VCaP (cell line): ENCODE data around the gene ADRB2.

Experiments
- H3K27ac ChIP-seq: fragments of 450-650 bp; 2 replicates; pipeline ENCODE4 v1.5.1; 2017
- TF ChIP-seq, protein P1 (sequence below): fragments of 450-650 bp; conservative IDR thresholded peaks from 2 replicates; pipeline ENCODE4 v1.5.1; 2017; ENCODE audit warnings: mild to moderate bottlenecking, moderate library complexity

Gene ADRB2

DNA sequence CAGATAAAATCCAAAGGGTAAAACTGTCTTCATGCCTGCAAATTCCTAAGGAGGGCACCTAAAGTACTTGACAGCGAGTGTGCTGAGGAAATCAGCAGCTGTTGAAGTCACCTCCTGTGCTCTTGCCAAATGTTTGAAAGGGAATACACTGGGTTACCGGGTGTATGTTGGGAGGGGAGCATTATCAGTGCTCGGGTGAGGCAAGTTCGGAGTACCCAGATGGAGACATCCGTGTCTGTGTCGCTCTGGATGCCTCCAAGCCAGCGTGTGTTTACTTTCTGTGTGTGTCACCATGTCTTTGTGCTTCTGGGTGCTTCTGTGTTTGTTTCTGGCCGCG is 727 bp upstream of the ADRB2 start:
- TF ChIP-seq, protein P1, sequence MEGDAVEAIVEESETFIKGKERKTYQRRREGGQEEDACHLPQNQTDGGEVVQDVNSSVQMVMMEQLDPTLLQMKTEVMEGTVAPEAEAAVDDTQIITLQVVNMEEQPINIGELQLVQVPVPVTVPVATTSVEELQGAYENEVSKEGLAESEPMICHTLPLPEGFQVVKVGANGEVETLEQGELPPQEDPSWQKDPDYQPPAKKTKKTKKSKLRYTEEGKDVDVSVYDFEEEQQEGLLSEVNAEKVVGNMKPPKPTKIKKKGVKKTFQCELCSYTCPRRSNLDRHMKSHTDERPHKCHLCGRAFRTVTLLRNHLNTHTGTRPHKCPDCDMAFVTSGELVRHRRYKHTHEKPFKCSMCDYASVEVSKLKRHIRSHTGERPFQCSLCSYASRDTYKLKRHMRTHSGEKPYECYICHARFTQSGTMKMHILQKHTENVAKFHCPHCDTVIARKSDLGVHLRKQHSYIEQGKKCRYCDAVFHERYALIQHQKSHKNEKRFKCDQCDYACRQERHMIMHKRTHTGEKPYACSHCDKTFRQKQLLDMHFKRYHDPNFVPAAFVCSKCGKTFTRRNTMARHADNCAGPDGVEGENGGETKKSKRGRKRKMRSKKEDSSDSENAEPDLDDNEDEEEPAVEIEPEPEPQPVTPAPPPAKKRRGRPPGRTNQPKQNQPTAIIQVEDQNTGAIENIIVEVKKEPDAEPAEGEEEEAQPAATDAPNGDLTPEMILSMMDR, result no peak

DNA sequence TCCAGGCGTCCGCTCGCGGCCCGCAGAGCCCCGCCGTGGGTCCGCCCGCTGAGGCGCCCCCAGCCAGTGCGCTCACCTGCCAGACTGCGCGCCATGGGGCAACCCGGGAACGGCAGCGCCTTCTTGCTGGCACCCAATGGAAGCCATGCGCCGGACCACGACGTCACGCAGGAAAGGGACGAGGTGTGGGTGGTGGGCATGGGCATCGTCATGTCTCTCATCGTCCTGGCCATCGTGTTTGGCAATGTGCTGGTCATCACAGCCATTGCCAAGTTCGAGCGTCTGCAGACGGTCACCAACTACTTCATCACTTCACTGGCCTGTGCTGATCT is 294 bp downstream of the ADRB2 start:
- peak overlapping the region; percentile 90 for H3K27ac ChIP-seq
- TF ChIP-seq, protein P1, result no peak

More for the DNA sequence above, 727 bp upstream of the ADRB2 start:
- H3K27ac ChIP-seq, result peak overlapping the region; percentile 90

- TF ChIP-seq, protein P1, result no peak
- H3K27ac ChIP-seq, result peak overlapping the region; percentile 90
Observed at GRCh38 chr5:148827723-148828122, 1.3 kb downstream of the ADRB2 start.

DNA sequence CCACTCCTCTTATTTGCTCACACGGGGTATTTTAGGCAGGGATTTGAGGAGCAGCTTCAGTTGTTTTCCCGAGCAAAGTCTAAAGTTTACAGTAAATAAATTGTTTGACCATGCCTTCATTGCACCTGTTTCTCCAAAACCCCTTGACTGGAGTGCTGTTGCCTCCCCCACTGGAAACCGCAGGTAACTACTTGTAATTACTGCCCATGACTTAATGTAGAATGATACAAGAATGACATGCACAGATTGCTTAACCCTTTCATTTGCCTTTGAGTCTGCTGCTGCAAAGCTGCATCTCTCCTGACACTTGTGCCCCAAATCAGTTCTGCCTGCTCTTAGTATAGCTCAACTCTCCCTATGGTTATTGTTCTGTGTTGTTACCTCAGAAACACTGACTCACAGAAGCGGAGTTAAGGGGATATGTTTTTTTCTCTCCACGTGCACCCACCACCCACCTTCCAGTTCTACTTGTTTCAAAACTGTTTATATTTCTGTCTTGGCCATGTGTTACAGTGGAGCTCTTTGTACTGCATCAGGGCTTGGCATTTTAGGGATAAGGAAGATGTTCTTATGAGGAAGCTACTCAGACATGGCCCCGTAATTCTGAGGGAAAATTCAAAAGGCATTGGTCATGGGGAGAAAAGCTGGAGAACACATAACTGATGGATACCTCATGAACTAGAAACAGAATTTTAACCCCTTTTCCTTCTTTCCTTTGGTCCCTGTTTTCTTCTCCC is 2.3 kb downstream of the ADRB2 start:
- TF ChIP-seq, protein P1, result peak; percentile 60
- H3K27ac ChIP-seq, result peak overlapping the region; percentile 90

GRCh38 chr5:148829248-148829594 is 2.8 kb downstream of the ADRB2 start:
- TF ChIP-seq, protein P1, result no peak
- peak overlapping the region; percentile 90 for H3K27ac ChIP-seq

DNA sequence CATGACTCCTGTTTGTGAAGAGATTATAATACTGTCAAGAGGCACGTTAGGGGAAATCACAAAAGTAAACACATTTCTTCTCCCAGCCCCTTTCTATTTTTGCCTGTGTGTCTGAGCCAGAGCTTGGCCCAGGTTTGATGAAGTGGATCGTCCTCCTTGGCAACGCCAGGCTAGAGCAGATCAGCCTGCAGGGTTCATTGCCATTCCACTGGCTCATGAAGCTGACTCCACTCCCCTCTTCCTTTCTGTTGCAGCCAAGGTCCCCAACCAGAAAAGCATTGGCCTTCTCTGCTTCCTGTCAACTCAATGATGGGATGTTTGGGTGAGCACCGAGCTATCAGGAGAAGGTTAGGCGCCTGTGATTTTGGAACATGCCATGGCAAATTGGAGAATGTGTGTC is 3.3 kb downstream of the ADRB2 start:
- TF ChIP-seq, protein P1, result no peak
- peak overlapping the region; percentile 90 for H3K27ac ChIP-seq

DNA sequence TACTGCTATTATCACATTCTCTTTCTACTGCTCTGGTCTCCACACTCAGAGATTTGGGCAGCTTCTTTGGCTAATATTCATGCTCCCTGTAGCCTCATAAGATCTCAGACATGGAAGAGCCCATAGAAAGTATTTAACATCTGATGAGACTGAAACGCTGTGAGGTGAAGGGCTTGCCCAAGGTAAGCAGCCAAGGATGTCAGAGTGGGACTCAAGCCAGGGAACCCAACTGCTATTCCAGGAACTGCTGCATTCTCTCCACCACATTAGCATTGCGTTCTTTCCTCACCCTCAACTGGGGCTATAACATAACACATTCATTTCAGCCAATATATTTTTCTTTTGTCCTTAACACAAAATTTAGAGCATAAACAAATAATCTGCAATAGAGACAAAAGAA is 3.8 kb downstream of the ADRB2 start:
- TF ChIP-seq, protein P1, result no peak
- peak overlapping the region; percentile 90 for H3K27ac ChIP-seq
